ENCODE results near the gene TEAD1.
A peak's percentile ranks its signal among the peaks of the same experiment; 100 is the strongest.

The TEAD1 gene

DNA sequence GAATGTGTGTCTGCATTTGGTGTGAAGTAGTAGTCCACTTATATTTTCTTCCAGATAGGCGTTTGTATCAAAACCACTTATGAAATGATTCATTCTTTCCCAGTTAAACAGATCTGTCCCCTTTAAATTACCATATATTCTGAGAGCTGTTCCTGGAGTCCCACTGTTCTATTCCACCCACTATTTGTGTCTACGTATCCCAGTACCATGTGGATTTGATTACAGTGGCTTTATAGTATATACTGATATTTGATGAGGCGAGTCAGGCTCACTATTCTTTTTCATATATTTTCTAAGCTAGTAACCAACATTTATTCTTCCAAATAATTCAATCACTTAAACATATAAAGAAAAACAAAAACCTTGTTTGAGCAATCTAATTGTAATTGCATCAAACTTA lies 253.0 kb downstream of the TEAD1 start:
- DNase-seq (ENCODE audit: low read depth in 4 of 4, low spot score in 1 of 4), result no peak

DNA sequence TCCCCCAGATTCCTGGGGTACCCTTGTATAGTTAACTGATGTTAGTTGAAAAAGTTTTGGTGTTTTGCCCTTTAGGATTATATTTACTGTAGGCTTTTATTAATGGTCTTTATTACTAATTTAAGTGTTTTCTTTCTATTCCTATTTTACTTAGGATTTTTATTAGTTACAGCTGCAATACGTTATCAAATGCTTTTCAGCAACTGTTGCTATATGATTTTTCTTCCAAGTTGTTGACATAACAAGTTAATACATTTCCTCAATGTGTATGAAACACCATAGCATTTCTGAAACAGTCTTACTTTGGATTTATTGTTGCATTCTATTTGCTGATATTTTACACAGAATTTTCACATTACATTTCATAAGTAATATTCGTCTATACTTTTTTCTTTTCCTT lies 253.7 kb downstream of the TEAD1 start:
- no peak for DNase-seq (ENCODE audit: low read depth in 4 of 4, low spot score in 1 of 4)

DNA sequence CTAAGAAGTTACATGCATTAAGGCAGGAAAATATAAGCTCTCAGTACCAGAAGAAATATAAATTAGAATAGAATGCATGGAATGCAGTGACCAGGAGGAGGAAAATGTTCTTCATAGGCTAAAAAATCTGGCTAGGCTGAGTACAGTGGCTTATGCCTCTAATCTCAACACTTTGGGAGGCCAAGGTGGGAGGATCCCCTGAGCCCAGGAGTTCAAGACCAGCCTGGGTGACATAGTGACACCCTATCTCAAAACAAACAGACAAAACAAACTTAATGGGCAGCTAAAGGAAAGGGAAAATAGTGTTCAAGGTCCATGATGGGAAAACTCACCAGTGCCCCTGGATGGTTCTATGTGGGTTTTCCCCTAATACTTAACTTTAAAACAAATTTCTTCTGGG lies 256.6 kb downstream of the TEAD1 start:
- DNase-seq (ENCODE audit: low read depth in 4 of 4, low spot score in 1 of 4), result no peak

DNA sequence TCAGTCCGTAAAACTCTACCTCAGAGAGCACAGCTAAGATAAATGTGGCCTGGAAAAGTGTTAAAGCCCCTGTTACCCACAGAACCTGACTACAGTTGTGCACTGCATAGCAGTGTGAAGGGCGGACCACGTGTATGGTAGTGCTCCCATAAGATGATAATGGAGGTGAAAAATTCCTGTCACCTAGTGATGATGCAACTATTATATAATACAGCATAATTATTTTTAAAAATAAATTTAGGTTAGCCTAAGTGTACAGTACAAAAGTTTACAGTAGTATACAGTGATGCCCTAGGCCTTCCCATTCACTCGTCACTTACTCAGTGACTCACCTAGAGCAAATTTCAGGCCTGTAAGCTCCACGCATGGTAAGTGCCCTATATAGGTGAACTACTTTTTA lies 258.3 kb downstream of the TEAD1 start:
- DNase-seq (ENCODE audit: low read depth in 4 of 4, low spot score in 1 of 4), result no peak

DNA sequence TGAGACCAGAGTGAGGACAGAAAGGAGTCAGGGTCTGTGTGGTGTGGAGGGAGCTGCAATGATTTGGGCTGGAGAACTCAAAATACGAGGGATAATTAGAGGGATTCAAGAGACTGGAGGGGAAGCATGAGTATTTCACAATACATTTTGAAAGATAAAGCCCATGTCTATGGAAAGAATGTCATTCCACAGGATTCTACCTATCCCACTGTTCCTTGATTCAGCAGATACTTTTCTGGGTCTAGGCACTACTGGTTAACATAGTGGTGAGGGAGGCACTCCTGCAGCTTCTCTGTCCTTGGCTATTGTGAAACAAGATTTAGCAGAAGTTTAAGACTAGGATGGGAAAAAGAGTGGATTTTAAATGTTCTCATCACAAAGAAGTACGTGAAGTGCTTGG lies 262.0 kb downstream of the TEAD1 start:
- DNase-seq (ENCODE audit: low read depth in 4 of 4, low spot score in 1 of 4), result no peak

DNA sequence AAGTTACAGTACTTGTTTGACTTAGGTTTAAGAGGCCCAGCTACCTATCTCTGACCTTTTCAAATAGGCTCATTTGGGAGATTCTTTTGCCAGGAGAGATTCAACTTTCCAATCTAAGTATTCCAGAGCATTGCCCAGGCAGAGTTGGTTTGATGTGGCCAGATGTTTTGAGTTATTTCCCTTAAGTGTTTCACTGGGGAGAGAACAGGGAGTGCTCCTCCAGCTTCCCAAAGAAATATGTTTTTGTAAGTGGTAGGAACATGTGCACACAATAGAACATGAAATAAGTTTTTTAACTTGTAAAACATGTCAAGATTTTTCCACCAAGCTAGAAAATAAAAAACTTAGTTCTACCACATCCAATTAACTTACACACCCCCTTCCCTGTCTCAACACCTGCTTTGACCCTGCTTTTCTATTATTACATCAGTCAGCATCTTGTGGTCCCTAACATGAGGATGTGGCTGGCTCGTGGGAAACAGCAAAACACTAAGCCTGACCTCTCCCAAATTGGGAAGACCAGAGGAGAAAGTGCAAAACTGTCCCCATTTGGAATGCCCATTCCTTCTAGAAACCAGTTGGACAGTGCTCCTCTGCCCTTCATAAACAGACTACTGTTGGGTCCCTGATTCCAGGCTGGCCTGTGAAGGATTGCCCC lies 264.5 kb downstream of the TEAD1 start:
- DNase-seq (ENCODE audit: low read depth in 4 of 4, low spot score in 1 of 4), result no peak

DNA sequence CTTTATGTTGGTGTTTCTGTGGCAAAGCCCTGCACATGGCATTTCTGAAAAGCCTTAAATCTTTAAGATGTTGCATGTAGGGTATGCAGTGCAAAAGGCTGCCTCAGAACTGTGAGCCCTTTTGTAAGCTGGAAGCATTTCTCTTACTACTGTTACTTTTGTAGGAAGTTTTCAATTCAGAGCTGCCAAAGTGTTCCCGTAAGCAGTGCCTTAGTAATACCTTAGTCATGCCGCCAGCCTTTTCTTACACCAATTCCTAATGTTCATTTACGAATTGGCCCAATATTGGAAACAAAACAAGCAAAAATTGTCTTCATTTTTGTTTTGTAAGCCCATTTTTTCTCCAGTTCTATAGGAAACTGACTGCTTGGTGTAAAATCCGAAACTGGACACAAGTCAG lies 267.4 kb downstream of the TEAD1 start:
- DNase-seq (ENCODE audit: low read depth in 4 of 4, low spot score in 1 of 4), result no peak

DNA sequence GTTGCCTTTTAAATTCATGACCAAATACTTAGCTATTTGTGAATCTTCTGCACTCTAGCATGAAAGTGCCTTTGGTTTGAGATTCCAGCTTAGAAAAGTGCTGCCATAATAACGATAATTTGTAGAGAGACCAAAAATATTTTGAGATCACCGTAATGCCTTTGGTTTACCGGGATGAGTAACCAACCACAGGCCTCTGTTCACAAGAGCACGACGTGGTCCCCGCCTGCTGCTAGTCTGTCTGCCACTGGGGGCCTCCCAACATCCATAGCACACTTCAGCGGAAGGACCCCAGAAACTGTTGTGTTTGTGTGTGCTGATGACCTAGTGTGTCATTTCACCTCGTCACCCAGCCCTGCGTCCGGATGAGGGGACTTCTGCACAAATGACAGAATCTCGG lies 267.9 kb downstream of the TEAD1 start:
- DNase-seq (ENCODE audit: low read depth in 4 of 4, low spot score in 1 of 4), result no peak

DNA sequence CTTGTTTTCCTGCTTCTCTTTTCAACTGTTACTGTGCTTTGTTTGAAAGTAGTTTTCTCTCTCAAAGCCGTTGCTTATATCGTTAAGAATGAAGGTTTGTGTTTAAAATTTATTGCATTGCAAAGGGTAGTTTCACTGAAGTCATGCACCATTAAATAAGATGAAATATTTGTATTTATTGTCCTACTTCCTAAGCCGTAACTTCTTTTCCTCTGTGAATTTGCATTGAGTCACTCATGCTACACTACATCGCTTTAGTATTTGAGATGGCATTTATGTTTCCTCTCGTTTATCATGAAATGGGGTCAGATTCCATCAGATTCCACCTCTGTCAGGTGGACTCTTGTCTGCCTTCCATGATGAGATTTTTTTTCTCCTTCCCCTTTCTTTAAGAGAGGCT lies 269.1 kb downstream of the TEAD1 start:
- DNase-seq (ENCODE audit: low read depth in 4 of 4, low spot score in 1 of 4), result no peak

DNA sequence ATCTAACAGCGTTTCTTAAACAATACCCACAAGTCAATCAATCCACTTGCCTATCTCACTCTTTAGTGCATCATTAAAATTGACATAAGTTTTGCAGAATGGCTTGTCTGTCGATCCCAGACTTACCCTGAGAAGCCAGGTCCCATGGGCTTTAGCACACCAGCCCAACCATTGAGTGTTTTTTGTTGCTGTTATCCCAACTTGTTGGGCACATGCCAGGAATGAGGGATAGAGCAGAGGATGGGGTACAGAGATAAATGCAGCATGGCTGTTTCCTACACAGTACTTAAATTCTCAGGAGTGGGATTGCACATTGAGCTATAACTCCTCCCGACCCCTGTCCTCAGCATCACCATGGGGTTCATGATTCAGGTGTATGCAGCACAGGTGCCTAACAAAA lies 270.7 kb downstream of the TEAD1 start:
- DNase-seq (ENCODE audit: low read depth in 4 of 4, low spot score in 1 of 4), result no peak

DNA sequence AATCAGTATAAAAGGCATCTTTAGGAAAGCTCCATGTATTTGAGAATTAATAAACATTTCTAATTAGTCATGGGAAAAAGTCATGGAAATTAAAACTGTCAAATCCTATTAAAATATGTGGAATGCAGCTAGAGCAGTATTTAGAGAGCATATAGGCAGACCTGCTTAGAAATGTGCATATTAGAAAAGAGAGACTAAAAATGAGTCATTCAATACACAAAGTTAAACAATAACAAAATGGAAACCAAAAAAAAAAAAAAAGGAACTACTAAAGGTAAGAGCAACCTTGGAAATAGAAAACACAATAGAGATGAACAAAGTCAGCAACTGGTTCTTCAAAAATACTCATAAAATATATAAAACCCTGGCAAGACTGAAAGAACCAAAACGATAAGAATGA lies 275.2 kb downstream of the TEAD1 start:
- DNase-seq (ENCODE audit: low read depth in 4 of 4, low spot score in 1 of 4), result no peak

DNA sequence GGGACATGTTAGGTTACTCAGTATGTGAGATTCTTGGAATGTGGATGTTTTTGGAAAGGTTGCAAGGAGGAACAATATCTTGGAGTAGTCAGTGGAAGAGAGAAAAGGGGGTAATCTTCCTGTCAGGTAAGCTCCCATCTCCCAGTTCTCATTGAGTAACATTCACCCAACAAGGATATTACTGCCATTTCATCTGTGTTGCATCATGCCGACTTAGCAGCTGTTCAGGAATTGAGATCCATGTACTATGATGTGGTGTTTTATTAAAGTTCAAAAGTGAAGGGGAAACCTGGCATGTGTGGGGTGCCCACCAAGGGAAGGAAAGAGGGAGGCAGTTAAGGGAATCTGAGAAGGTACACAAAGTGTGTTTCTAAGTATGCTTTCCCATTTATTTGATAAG lies 276.4 kb downstream of the TEAD1 start:
- no peak for DNase-seq (ENCODE audit: low read depth in 4 of 4, low spot score in 1 of 4)

DNA sequence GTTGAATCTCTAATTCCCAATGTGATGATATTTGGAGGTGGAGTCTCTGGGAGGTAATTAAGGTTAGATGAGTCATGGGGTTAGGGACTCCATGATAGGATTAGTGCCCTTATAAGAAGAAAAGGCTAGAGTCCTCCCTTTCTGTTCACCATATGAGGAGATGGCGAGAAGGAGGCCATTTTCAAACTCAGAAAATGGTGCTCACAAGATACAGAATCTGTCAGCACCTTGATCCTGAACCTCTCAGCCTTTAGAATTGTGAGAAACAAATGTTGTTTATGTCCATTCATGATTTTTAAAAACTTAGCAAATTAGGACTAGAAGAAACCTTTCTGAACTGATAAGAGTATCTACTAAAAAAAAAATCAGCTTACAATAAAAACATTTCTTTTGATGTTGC lies 277.2 kb downstream of the TEAD1 start:
- DNase-seq (ENCODE audit: low read depth in 4 of 4, low spot score in 1 of 4), result no peak

DNA sequence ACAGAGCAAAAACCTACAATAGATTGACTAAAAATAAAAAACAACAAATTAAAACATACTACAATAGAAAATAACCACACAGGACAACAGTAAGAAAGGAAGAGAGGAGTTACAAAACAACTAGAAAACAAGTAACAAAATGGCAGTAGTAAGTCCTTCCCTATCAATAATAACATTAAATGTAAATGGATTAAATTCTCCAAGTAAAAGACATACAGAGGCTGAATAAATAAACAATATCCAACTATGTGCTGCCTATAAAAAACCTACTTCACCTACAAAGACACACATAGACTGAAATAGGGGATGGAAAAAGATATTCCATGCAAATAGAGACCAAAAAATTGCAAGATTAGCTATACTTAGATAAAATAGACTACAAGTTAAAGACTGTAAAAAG lies 277.9 kb downstream of the TEAD1 start:
- no peak for DNase-seq (ENCODE audit: low read depth in 4 of 4, low spot score in 1 of 4)

DNA sequence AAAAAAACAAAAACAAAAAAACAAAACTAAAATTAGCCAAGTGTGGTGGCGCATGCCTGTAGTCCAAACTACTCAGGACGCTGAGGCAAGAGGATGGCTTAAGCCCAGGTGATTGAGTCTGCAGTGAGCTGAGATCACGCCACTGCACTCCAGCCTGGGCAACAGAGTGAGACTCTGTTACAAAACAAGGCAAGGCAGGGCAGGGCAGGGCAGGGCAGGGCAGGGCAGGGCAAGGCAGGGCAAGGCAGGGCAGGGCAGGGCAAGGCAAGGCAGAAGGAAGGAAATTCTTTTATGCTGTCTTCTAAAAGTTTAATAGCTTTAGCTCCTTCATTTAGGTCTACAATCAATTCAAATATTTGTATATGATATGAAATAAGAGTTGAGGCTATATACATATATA lies 284.8 kb downstream of the TEAD1 start:
- DNase-seq (ENCODE audit: low read depth in 4 of 4, low spot score in 1 of 4), result no peak

DNA sequence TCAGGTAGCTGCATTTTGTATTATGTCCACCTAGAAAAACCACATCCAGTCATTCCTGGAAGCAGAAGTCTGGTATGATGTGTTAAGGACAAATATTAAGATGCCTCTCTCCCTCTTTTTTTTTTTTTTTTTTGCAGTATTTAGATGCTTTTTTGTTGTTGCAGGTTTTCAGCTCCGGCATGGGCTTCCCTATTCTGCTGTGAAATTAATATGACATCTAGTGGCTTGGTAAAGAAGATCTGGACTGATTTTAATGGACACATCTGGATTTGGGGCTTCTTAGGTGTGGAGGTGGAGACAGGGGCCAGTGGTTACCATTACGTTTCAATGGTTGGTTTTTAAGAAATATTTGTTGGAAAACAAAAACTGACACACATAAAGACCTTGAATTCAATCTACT lies 287.4 kb downstream of the TEAD1 start:
- no peak for DNase-seq (ENCODE audit: low read depth in 4 of 4, low spot score in 1 of 4)

DNA sequence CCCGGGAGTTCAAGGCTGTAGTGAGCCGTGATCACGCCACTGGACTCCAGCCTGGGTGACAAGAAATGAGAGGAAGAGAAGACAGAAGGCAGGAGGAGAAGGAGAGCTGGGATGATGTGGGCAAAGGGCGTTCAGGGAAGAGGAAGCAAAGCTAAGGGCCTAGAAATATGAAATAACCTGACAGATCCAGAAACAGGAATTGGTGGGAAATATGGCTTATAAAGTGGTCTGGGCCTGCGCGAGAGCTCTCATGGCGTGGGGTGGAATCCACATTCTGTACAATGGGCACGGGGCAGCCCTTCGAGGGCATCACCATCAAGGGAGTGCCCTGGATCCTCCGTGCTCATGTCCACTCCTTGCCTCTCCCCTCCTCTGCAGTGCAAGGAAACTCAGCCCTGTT lies 288.1 kb downstream of the TEAD1 start:
- no peak for DNase-seq (ENCODE audit: low read depth in 4 of 4, low spot score in 1 of 4)

DNA sequence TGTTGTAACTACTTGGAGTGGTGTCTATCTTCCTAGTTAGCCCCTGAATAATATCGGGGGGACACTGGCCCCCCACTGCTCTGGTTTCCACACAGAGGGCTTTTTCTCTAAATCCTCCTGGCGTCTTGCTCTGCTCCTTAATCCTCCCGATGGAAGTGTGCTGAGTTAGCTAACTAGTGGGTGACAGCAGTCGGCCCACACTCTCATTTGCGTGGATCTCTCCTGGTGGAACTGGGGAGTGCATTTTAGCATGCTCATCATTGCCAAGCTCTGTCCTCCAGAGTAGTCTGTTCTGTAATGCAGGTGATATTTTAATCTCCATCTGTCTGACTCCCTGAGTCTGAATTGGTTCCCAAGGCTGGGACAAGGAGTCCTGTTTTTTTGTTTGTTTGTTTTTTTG lies 288.8 kb downstream of the TEAD1 start:
- no peak for DNase-seq (ENCODE audit: low read depth in 4 of 4, low spot score in 1 of 4)

DNA sequence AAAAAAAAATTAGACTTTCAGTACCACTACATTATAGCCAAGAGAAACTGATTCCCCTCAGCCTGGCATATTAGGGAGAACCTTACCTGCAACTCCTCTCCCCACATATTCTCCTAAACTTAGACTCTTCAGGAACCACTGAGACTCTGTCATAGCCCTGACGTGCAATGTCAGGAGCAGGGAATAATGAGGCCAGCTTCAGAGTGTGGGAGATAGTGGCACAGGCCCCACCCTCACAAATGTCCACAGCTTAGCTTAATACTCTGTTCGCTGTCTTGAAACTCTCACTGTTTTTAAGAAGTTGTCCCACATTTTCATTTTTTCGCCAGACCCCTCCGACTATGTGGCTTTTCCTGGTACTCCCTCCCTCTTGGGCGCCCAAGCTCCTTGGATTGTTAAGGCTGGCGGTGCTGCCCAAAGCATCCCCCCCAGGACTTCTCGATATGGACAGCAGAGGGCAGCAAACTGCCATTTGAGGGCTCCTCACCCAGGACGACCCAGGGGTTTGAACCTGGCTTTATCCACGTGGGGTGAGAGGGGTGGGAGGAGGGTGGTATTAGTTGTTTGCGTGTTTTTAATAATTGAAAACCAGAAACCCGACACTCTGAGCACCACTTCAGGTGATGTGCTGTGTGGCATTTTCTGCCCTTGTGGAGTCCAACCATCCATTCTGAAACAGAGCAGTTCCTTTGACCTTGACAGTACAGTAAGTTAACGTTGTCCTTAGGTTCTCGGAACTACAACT lies 289.7 kb downstream of the TEAD1 start:
- DNase-seq (ENCODE audit: low read depth in 4 of 4, low spot score in 1 of 4), result peak; percentile 19 to 52 (median 44)

DNA sequence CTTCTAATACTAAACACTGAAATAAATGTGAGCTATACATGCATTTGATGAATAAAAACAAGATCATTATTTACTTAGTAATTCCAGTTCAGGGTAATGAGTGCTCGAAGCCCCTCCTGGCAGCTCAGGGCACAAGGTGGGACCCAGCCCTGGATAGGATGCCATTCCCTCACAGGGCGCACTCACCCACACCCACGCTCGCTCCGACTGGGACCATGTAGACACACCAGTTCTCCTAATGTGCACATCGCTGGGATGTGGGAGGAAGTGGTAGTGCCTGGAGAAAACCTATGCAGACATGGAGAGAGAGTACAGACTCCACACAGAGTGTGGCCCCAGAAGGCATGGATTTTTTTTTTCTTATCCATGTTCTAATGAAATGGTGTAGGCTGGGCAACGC lies 290.4 kb downstream of the TEAD1 start:
- no peak for DNase-seq (ENCODE audit: low read depth in 4 of 4, low spot score in 1 of 4)

DNA sequence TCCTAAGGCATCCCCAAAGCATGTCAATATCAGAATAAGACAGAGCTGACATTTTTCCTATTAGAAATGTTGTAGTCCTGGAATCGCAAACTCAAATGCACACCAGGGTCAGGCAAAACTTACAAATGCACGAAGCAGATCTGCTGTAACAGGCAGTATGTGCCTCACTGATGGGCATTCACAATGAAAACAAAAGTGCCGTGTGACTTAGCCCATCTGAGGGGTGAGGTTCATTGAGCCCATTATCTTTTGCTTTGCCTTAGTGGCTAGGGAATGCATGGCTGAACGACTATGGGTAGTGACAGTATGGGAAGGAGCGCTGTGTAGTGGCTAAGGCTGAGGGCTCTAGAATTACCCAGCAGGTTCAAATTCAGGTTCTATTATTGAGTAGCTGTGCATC lies 291.8 kb downstream of the TEAD1 start:
- DNase-seq (ENCODE audit: low read depth in 4 of 4, low spot score in 1 of 4), result no peak

DNA sequence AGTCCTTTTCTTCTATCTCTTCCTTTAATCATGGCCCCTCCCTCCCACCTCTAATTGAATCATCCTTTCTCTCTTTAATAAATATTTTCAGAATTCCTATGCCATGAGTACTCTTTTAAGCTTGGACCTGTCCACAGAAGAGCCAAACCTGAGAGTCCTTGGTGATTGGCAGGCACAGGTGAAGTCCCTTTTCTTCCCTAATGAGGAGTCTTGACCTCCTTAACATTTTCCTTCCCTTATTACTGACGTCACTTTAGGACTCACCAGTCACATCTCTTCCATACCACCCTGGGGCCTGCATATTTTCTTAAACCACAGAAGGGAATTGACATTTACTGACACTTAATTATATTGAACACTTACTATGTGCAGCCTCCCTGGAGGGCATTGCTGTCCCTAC lies 293.9 kb downstream of the TEAD1 start:
- DNase-seq (ENCODE audit: low read depth in 4 of 4, low spot score in 1 of 4), result no peak

DNA sequence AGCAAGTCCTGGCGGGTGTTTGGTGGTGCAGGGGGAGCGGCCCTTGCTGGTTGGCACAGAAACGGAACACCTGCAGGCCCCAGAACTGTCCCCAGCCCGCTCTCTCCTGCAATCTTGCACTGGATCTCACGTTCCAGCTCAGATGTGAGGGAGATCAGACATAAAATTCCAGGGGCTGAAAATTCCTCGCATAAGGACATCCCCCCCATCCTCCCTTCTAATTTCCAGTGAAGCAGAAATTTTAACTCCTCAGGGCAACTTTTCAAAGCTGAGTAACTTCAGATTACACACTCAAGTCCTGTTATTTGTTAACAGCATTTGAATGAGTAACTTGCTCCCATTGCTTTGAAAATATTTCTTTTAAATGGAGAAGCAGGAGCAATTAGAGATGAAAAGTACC lies 294.6 kb downstream of the TEAD1 start:
- DNase-seq (ENCODE audit: low read depth in 4 of 4, low spot score in 1 of 4), result no peak

Measured in stimulated activated CD4-positive, alpha-beta T cell treated with anti-CD3 and anti-CD28 coated beads, Interleukin-1b, Interleukin-23, amount 100 ng/mL, for 24 hours (primary cell).